HepG2 (cell line): ENCODE results near the gene FUT1. TPM values are rescaled to one million over a fixed set of nuclear protein-coding genes. Genes with fewer than 3 reads are reported as not detected.

ENCODE experiments used
- IRF1 ChIP-seq: sonication (generic); formaldehyde crosslinking; IDR thresholded peaks from 2 replicates; pipeline ENCODE4 v1.4.0; 2020; ENCODE audit warnings: low read depth, mild to moderate bottlenecking, missing genetic modification reagents
- RERE ChIP-seq: IDR thresholded peaks from 2 replicates; pipeline ENCODE4 v1.6.1; 2016; ENCODE audit warnings: low read depth, missing genetic modification reagents, missing compliant biosample characterization
- SP4 ChIP-seq: sonication (generic); formaldehyde crosslinking; IDR thresholded peaks from 2 replicates; pipeline ENCODE4 v1.8.1; 2023; ENCODE audit warnings: mild to moderate bottlenecking, missing genetic modification reagents
- STAT6 ChIP-seq: sonication (generic); formaldehyde crosslinking; IDR thresholded peaks from 2 replicates; pipeline ENCODE4 v1.4.0; 2020; ENCODE audit warnings: missing genetic modification reagents, mild to moderate bottlenecking, borderline replicate concordance
- ZFP41 ChIP-seq: sonication (generic); formaldehyde crosslinking; IDR thresholded peaks from 2 replicates; pipeline ENCODE4 v1.4.0; 2020; ENCODE audit warnings: mild to moderate bottlenecking, missing genetic modification reagents, borderline replicate concordance
- ZNF354B ChIP-seq: sonication (generic); formaldehyde crosslinking; IDR thresholded peaks from 2 replicates; pipeline ENCODE4 v1.8.0; 2022; ENCODE audit warnings: mild to moderate bottlenecking, missing genetic modification reagents
- ZNF547 ChIP-seq: sonication (generic); formaldehyde crosslinking; IDR thresholded peaks from 2 replicates; pipeline ENCODE4 v1.5.1; 2020; ENCODE audit warnings: mild to moderate bottlenecking, missing genetic modification reagents
- polyA plus RNA-seq, 8 experiments: library from polyadenylated mRNA; depleted of rRNA in 3 of 8; stranded (reverse) in 7 of 8; unstranded in 1 of 8; fragments of >200 nt; fragmentation: Illumina TruSeq in 4 of 8; extraction: Trizol in 4 of 8; gene quantifications; 2 replicates each; pipeline versions ENCODE4 v1.2.1 to v1.2.3, GENCODE V29; 2011 to 2016; ENCODE audit warnings: low read depth in 4 of 8, missing spikeins in 1 of 8, mixed read lengths in 1 of 8; ENCODE audit not compliant: insufficient read depth in 1 of 8
- total RNA-seq, 5 experiments: library from RNA; depleted of rRNA; stranded (reverse); fragments of >200 nt; fragmentation: Illumina TruSeq; extraction: Trizol; gene quantifications; 2 replicates each; pipeline ENCODE4 v1.2.3, GENCODE V29; 2016; ENCODE audit warnings: low read depth in 1 of 5
- TF ChIP-seq, protein P1 (sequence below): sonication (generic); formaldehyde crosslinking; IDR thresholded peaks from 2 replicates; pipeline ENCODE4 v1.8.1; 2023; ENCODE audit warnings: mild to moderate bottlenecking, missing genetic modification reagents
- TF ChIP-seq, protein P2 (sequence below): sonication (generic); formaldehyde crosslinking; IDR thresholded peaks from 2 replicates; pipeline ENCODE4 v1.9.0; 2021; ENCODE audit warnings: mild to moderate bottlenecking, missing genetic modification reagents

FUT1 gene
- total and polyA plus RNA-seq, 2 of the 13 experiments (the other 11 are each of a cell fraction or from before 2014, with no cell fraction given): 0.07 to 1.1 TPM

GRCh38 chr19:48720613-48721296, 31.7 kb downstream of the FUT1 start (continued):
- TF ChIP-seq STAT6: no peak
- TF ChIP-seq, protein P1, sequence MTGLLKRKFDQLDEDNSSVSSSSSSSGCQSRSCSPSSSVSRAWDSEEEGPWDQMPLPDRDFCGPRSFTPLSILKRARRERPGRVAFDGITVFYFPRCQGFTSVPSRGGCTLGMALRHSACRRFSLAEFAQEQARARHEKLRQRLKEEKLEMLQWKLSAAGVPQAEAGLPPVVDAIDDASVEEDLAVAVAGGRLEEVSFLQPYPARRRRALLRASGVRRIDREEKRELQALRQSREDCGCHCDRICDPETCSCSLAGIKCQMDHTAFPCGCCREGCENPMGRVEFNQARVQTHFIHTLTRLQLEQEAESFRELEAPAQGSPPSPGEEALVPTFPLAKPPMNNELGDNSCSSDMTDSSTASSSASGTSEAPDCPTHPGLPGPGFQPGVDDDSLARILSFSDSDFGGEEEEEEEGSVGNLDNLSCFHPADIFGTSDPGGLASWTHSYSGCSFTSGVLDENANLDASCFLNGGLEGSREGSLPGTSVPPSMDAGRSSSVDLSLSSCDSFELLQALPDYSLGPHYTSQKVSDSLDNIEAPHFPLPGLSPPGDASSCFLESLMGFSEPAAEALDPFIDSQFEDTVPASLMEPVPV: peak; percentile 65; the same call in 1 of the 2 replicates
- TF ChIP-seq ZNF547 (CRISPR knock-in tag): 0 out of 2 replicates have a peak, but pooled peaks have one; percentile 47
- TF ChIP-seq IRF1: no peak
- no peak for TF ChIP-seq SP4 (CRISPR knock-in tag)
- TF ChIP-seq, protein P2, sequence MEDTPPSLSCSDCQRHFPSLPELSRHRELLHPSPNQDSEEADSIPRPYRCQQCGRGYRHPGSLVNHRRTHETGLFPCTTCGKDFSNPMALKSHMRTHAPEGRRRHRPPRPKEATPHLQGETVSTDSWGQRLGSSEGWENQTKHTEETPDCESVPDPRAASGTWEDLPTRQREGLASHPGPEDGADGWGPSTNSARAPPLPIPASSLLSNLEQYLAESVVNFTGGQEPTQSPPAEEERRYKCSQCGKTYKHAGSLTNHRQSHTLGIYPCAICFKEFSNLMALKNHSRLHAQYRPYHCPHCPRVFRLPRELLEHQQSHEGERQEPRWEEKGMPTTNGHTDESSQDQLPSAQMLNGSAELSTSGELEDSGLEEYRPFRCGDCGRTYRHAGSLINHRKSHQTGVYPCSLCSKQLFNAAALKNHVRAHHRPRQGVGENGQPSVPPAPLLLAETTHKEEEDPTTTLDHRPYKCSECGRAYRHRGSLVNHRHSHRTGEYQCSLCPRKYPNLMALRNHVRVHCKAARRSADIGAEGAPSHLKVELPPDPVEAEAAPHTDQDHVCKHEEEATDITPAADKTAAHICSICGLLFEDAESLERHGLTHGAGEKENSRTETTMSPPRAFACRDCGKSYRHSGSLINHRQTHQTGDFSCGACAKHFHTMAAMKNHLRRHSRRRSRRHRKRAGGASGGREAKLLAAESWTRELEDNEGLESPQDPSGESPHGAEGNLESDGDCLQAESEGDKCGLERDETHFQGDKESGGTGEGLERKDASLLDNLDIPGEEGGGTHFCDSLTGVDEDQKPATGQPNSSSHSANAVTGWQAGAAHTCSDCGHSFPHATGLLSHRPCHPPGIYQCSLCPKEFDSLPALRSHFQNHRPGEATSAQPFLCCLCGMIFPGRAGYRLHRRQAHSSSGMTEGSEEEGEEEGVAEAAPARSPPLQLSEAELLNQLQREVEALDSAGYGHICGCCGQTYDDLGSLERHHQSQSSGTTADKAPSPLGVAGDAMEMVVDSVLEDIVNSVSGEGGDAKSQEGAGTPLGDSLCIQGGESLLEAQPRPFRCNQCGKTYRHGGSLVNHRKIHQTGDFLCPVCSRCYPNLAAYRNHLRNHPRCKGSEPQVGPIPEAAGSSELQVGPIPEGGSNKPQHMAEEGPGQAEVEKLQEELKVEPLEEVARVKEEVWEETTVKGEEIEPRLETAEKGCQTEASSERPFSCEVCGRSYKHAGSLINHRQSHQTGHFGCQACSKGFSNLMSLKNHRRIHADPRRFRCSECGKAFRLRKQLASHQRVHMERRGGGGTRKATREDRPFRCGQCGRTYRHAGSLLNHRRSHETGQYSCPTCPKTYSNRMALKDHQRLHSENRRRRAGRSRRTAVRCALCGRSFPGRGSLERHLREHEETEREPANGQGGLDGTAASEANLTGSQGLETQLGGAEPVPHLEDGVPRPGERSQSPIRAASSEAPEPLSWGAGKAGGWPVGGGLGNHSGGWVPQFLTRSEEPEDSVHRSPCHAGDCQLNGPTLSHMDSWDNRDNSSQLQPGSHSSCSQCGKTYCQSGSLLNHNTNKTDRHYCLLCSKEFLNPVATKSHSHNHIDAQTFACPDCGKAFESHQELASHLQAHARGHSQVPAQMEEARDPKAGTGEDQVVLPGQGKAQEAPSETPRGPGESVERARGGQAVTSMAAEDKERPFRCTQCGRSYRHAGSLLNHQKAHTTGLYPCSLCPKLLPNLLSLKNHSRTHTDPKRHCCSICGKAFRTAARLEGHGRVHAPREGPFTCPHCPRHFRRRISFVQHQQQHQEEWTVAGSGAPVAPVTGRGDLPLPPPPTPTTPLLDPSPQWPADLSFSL (CRISPR knock-in tag): no peak
- TF ChIP-seq RERE: no peak
- 0 out of 2 replicates have a peak, but pooled peaks have one; percentile 14 for TF ChIP-seq ZNF354B (CRISPR knock-in tag)
- no peak for TF ChIP-seq ZFP41 (CRISPR knock-in tag)
